Neural cell (in vitro differentiated cells): ENCODE measurements around the gene BMPR1B.

Source experiments
- CTCF ChIP-seq: fragments of 450-650 bp; IDR thresholded peaks from 2 replicates; pipeline ENCODE4 v1.5.1; 2014; ENCODE audit warnings: antibody characterized with exemption, mild to moderate bottlenecking, moderate library complexity; ENCODE audit not compliant: poor library complexity, severe bottlenecking
- MXI1 ChIP-seq: fragments of 450-650 bp; conservative IDR thresholded peaks from 2 replicates; pipeline ENCODE4 v1.6.1; 2014; ENCODE audit warnings: antibody characterized with exemption, mild to moderate bottlenecking; ENCODE audit not compliant: poor library complexity, severe bottlenecking

- TF ChIP-seq CTCF (no peak), MXI1 (no peak)
Observed at GRCh38 chr4:94909645-94910044, 151.9 kb downstream of the BMPR1B start.
